ENCODE data around the gene SPARCL1. TPM values are rescaled to one million over a fixed set of nuclear protein-coding genes. Genes with fewer than 3 reads are reported as not detected.
"Not testable (repeated sequence)": the region's sequence is repeated elsewhere in the genome, so short reads cannot be mapped to it uniquely, and the experiment has no call there.

The SPARCL1 gene
- total and polyA plus RNA-seq, 9 donors: 210 to 425 (median 256) TPM

- Histone ChIP-seq H3K36me3 (ENCODE audit: control insufficient read depth, insufficient read depth, low read length) (no peaks in the 10 kb centered on the region), H3K4me3 (ENCODE audit: low read length) (no peak overlapping the region), H3K27ac (ENCODE audit: low read length) (no peak overlapping the region), H3K4me1 (ENCODE audit: control insufficient read depth, insufficient read depth, low read length) (peaks cover 8% of the 10 kb centered on the region), H3K27me3 (ENCODE audit: control insufficient read depth, insufficient read depth, low read length) (no peaks in the 10 kb centered on the region), H3K9me3 (replicated peaks; ENCODE audit: control insufficient read depth, low read depth, low read length) (no peaks in the 10 kb centered on the region)
- DNase-seq: no peak
- no CpG with 5 or more reads among the region's 6 CpGs for WGBS (ENCODE audit: insufficient coverage)
These were observed 100.2 kb downstream of the SPARCL1 start for GRCh38 chr4:87428979-87429378.

DNA sequence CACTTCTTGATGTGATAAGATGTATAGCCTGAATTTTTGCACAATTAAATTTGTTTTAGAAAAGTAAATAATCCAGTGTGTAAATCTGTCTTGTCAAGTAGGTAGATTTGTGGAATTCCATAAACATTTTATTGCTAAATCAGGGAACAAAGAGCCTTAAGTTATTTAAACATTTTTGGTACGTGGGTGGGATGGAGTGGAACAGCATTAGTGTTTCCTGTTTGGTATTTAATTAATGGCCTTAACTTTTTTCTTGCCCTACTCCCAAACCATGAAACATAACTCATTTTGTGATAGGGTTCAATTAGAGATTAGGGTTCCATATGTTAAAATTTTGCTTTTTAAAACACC, 101.7 kb downstream of the SPARCL1 start:
- no peaks in the 10 kb centered on the region for H3K27me3 ChIP-seq (ENCODE audit: control insufficient read depth, insufficient read depth, low read length)
- WGBS (ENCODE audit: insufficient coverage): no CpG with 5 or more reads among the region's 1 CpG

GRCh38 chr4:87426865-87427517, 102.2 kb downstream of the SPARCL1 start:
- no peak for DNase-seq
- H3K4me3 ChIP-seq (ENCODE audit: low read length): no peak overlapping the region
- no CpG with 5 or more reads among the region's 3 CpGs for WGBS (ENCODE audit: insufficient coverage)

More for the DNA sequence above, 101.7 kb downstream of the SPARCL1 start:
- Histone ChIP-seq H3K27ac (ENCODE audit: low read length) (no peak overlapping the region), H3K9me3 (replicated peaks; ENCODE audit: control insufficient read depth, low read depth, low read length) (no peaks in the 10 kb centered on the region), H3K4me1 (ENCODE audit: control insufficient read depth, insufficient read depth, low read length) (peaks cover 13% of the 10 kb centered on the region), H3K36me3 (ENCODE audit: control insufficient read depth, insufficient read depth, low read length) (no peaks in the 10 kb centered on the region), H3K4me3 (ENCODE audit: low read length) (no peak overlapping the region)
- no peak for DNase-seq

GRCh38 chr4:87425711-87426110, 103.5 kb downstream of the SPARCL1 start:
- Histone ChIP-seq H3K4me1 (ENCODE audit: control insufficient read depth, insufficient read depth, low read length) (peaks cover 21% of the 10 kb centered on the region), H3K27ac (ENCODE audit: low read length) (no peak overlapping the region), H3K9me3 (replicated peaks; ENCODE audit: control insufficient read depth, low read depth, low read length) (no peaks in the 10 kb centered on the region), H3K36me3 (ENCODE audit: control insufficient read depth, insufficient read depth, low read length) (no peaks in the 10 kb centered on the region), H3K27me3 (ENCODE audit: control insufficient read depth, insufficient read depth, low read length) (no peaks in the 10 kb centered on the region), H3K4me3 (ENCODE audit: low read length) (no peak overlapping the region)
- DNase-seq: no peak
- WGBS (ENCODE audit: insufficient coverage): 100% methylated on average over 2 of the region's 2 CpGs

More at GRCh38 chr4:87426865-87427517, 102.2 kb downstream of the SPARCL1 start:
- Histone ChIP-seq H3K27ac (ENCODE audit: low read length) (no peak overlapping the region), H3K36me3 (ENCODE audit: control insufficient read depth, insufficient read depth, low read length) (no peaks in the 10 kb centered on the region), H3K27me3 (ENCODE audit: control insufficient read depth, insufficient read depth, low read length) (no peaks in the 10 kb centered on the region), H3K4me1 (ENCODE audit: control insufficient read depth, insufficient read depth, low read length) (peaks cover 13% of the 10 kb centered on the region), H3K9me3 (replicated peaks; ENCODE audit: control insufficient read depth, low read depth, low read length) (no peaks in the 10 kb centered on the region)

GRCh38 chr4:87424099-87424543, 105.1 kb downstream of the SPARCL1 start:
- peak overlapping the region; percentile 14 for H3K4me3 ChIP-seq (ENCODE audit: low read length)
- not testable (repeated sequence) for H3K27me3 ChIP-seq (ENCODE audit: control insufficient read depth, insufficient read depth, low read length); H3K9me3 ChIP-seq (replicated peaks; ENCODE audit: control insufficient read depth, low read depth, low read length); H3K27ac ChIP-seq (ENCODE audit: low read length); H3K36me3 ChIP-seq (ENCODE audit: control insufficient read depth, insufficient read depth, low read length)
- 96% methylated on average over 4 of the region's 22 CpGs for WGBS (ENCODE audit: insufficient coverage)
- DNase-seq: peak; percentile 51
- H3K4me1 ChIP-seq (ENCODE audit: control insufficient read depth, insufficient read depth, low read length): peaks cover 21% of the 10 kb centered on the region

Other genes starting within 250 kb of the SPARCL1 start
- 0.22 TPM for gene HSD17B13, start 206.5 kb downstream of the SPARCL1 start, total RNA-seq
- gene HSD17B13, start 206.5 kb downstream of the SPARCL1 start, polyA plus RNA-seq (ENCODE audit: insufficient read depth in 1 of 8, insufficient read length in 8 of 8, low replicate concordance in 1 of 8): under 1 TPM; 0.11 to 0.43 (median 0.29) TPM
- gene HSD17B11, start 138.2 kb downstream of the SPARCL1 start, total RNA-seq: 20.7 TPM
- gene HSD17B11, start 138.2 kb downstream of the SPARCL1 start, polyA plus RNA-seq (ENCODE audit: insufficient read depth in 1 of 8, insufficient read length in 8 of 8, low replicate concordance in 1 of 8): 10 to 100 TPM; 16.9 to 37.8 (median 20.8) TPM
- gene NUDT9, start 106.8 kb downstream of the SPARCL1 start, total RNA-seq: 10.7 TPM
- gene NUDT9, start 106.8 kb downstream of the SPARCL1 start, polyA plus RNA-seq (ENCODE audit: insufficient read depth in 1 of 8, insufficient read length in 8 of 8, low replicate concordance in 1 of 8): 10 to 100 TPM; 27.3 to 35.7 (median 29.2) TPM
- under 0.01 TPM for gene DSPP, start 79.2 kb upstream of the SPARCL1 start, total RNA-seq
- gene DSPP, start 79.2 kb upstream of the SPARCL1 start, polyA plus RNA-seq (ENCODE audit: insufficient read depth in 1 of 8, insufficient read length in 8 of 8, low replicate concordance in 1 of 8): under 1 TPM in 1 of 8 donors, not detected in 7; 0.03 TPM
- 0.04 TPM for gene DMP1, start 120.9 kb upstream of the SPARCL1 start, total RNA-seq
- gene DMP1, start 120.9 kb upstream of the SPARCL1 start, polyA plus RNA-seq (ENCODE audit: insufficient read depth in 1 of 8, insufficient read length in 8 of 8, low replicate concordance in 1 of 8): under 1 TPM in 3 of 8 donors, not detected in 5; 0.05 to 0.07 (median 0.07) TPM